IMR-90 (cell line): ENCODE measurements around the gene IZUMO4. TPM values are rescaled to one million over a fixed set of nuclear protein-coding genes. Genes with fewer than 3 reads are reported as not detected.
A peak's percentile ranks its signal among the peaks of the same experiment; 100 is the strongest.

Source experiments
- ATAC-seq: fragments of 200-7000 bp; cut with Tn5 transposase; 2 replicates; pipeline ENCODE4 v1.9.1; 2020; ENCODE audit warnings: low read depth, mild to moderate bottlenecking, moderate library complexity
- BruUV-seq: library from RNA; stranded (reverse); fragments of 400-500 nt; replicated peaks from 2 replicates; lab custom pipeline; 2021; lab: Mats Ljungman, UMichigan
- CTCF ChIA-PET: fragments of 300-600 bp; formaldehyde crosslinking; extraction: SDS; loops from one replicate; lab custom pipeline; 2021; ENCODE audit warnings: antibody characterized with exemption; lab: Yijun Ruan, JAX
- POLR2A ChIA-PET: fragments of 300-600 bp; sonication (Branson Sonifier 250); formaldehyde crosslinking; loops from one replicate; lab custom pipeline; 2022; ENCODE audit warnings: antibody characterized with exemption; ENCODE audit not compliant: unreplicated experiment; lab: Charles Lee
- DNase-seq: peaks from one replicate; pipeline ENCODE4 v3.0.0; 2013
- H2AFZ ChIP-seq: replicated peaks from 2 replicates; pipeline ENCODE3; 2013; ENCODE audit warnings: low read length, mild to moderate bottlenecking; ENCODE audit not compliant: poor library complexity
- H2AK5ac ChIP-seq: 2 replicates; pipeline ENCODE4 v1.6.1; 2013; ENCODE audit warnings: low read depth, low read length, inconsistent platforms
- H2AK9ac ChIP-seq: replicated peaks from 2 replicates; pipeline ENCODE3; 2013; ENCODE audit warnings: mild to moderate bottlenecking, low read depth, low read length, moderate library complexity; ENCODE audit not compliant: poor library complexity
- H2BK120ac ChIP-seq: 2 replicates; pipeline ENCODE4 v1.6.1; 2013; ENCODE audit warnings: low read depth, low read length, inconsistent platforms
- H2BK15ac ChIP-seq: 3 replicates; pipeline ENCODE4 v1.6.1; 2013; ENCODE audit warnings: low read depth, low read length, inconsistent platforms
- H2BK20ac ChIP-seq: 2 replicates; pipeline ENCODE4 v1.6.1; 2013; ENCODE audit warnings: low read depth, mild to moderate bottlenecking, inconsistent platforms, low read length, moderate library complexity
- H2BK5ac ChIP-seq: 2 replicates; pipeline ENCODE4 v1.6.1; 2013; ENCODE audit warnings: mild to moderate bottlenecking, low read depth, low read length, inconsistent platforms; ENCODE audit not compliant: poor library complexity, severe bottlenecking
- H3K14ac ChIP-seq: replicated peaks from 2 replicates; pipeline ENCODE4 v1.6.1; 2013; ENCODE audit warnings: low read depth, low read length, inconsistent platforms
- H3K18ac ChIP-seq: 2 replicates; pipeline ENCODE4 v1.6.1; 2013; ENCODE audit warnings: low read depth, low read length, control low read depth
- H3K23ac ChIP-seq: 2 replicates; pipeline ENCODE4 v1.6.1; 2013; ENCODE audit warnings: low read depth, low read length, inconsistent platforms
- H3K27ac ChIP-seq: 2 replicates; pipeline ENCODE4 v1.5.1; 2013; ENCODE audit warnings: mild to moderate bottlenecking, control low read depth, low read length; ENCODE audit not compliant: insufficient read depth
- H3K27me3 ChIP-seq: 2 replicates; pipeline ENCODE4 v1.6.1; 2013; ENCODE audit warnings: low read length; ENCODE audit not compliant: control insufficient read depth, insufficient read depth
- H3K36me3 ChIP-seq: 2 replicates; pipeline ENCODE4 v1.6.1; 2013; ENCODE audit warnings: low read length, mixed read lengths; ENCODE audit not compliant: control insufficient read depth, insufficient read depth
- H3K4ac ChIP-seq: 2 replicates; pipeline ENCODE4 v1.6.1; 2013; ENCODE audit warnings: low read depth, low read length, inconsistent platforms
- H3K4me1 ChIP-seq: 2 replicates; pipeline ENCODE4 v1.6.1; 2013; ENCODE audit warnings: low read length, mixed read lengths; ENCODE audit not compliant: control insufficient read depth, insufficient read depth
- H3K4me2 ChIP-seq: 2 replicates; pipeline ENCODE4 v1.6.1; 2013; ENCODE audit warnings: low read depth, mild to moderate bottlenecking, control low read depth, low read length, moderate library complexity
- H3K4me3 ChIP-seq: 2 replicates; pipeline ENCODE4 v1.5.1; 2013; ENCODE audit warnings: low read depth, mild to moderate bottlenecking, control low read depth, low read length, moderate library complexity; ENCODE audit not compliant: insufficient read depth
- H3K56ac ChIP-seq: 2 replicates; pipeline ENCODE4 v1.6.1; 2013; ENCODE audit warnings: low read length, inconsistent platforms; ENCODE audit not compliant: insufficient read depth; ENCODE audit errors: extremely low read depth
- H3K79me1 ChIP-seq, 2 experiments: 2 replicates each; pipeline ENCODE4 v1.6.1; 2013; ENCODE audit warnings: low read length in 2 of 2, inconsistent platforms in 1 of 2, low read depth in 1 of 2
- H3K9ac ChIP-seq: 2 replicates; pipeline ENCODE4 v1.6.1; 2013; ENCODE audit warnings: low read depth, low read length, control low read depth
- H3K9me1 ChIP-seq: 2 replicates; pipeline ENCODE4 v1.6.1; 2013; ENCODE audit warnings: low read length, inconsistent platforms; ENCODE audit not compliant: insufficient read depth
- H3K9me3 ChIP-seq: 2 replicates; pipeline ENCODE4 v1.6.1; 2013; ENCODE audit warnings: low read length; ENCODE audit not compliant: control insufficient read depth, insufficient read depth
- H4K20me1 ChIP-seq: 2 replicates; pipeline ENCODE4 v1.6.1; 2013; ENCODE audit warnings: low read length, inconsistent platforms; ENCODE audit not compliant: insufficient read depth
- H4K5ac ChIP-seq: 2 replicates; pipeline ENCODE4 v1.6.1; 2013; ENCODE audit warnings: mild to moderate bottlenecking, low read depth, low read length, control low read depth
- H4K8ac ChIP-seq, 2 experiments: 2 replicates each; pipeline ENCODE4 v1.6.1; 2013; ENCODE audit warnings: low read depth in 2 of 2, low read length in 2 of 2, control low read depth in 1 of 2, inconsistent platforms in 1 of 2
- H4K91ac ChIP-seq: 2 replicates; pipeline ENCODE4 v1.6.1; 2013; ENCODE audit warnings: low read depth, low read length, inconsistent platforms; ENCODE audit not compliant: insufficient read depth
- BHLHE40 ChIP-seq: fragments of 150-350 bp; IDR thresholded peaks from 2 replicates; pipeline ENCODE4 v1.6.1; 2016; ENCODE audit warnings: mild to moderate bottlenecking, low read depth, low read length
- MAFK ChIP-seq: IDR thresholded peaks from 2 replicates; pipeline ENCODE4 v1.6.1; 2012; ENCODE audit warnings: low read depth, low read length, improper control_type of control experiment
- POLR2A ChIP-seq: IDR thresholded peaks from 2 replicates; pipeline ENCODE4 v1.6.1; 2012; ENCODE audit warnings: mild to moderate bottlenecking, low read depth, low read length
- RFX5 ChIP-seq: IDR thresholded peaks from 2 replicates; pipeline ENCODE4 v1.8.0; 2012; ENCODE audit warnings: low read depth, mild to moderate bottlenecking, low read length, moderate library complexity
- SMC3 ChIP-seq: fragments of 150-350 bp; IDR thresholded peaks from 2 replicates; pipeline ENCODE4 v1.6.1; 2016; ENCODE audit warnings: low read depth, mild to moderate bottlenecking, antibody characterized with exemption, low read length, moderate library complexity
- WGBS, 2 experiments: methylation state at CpG; one replicate each; pipeline versions ENCODE4 v1.1.5 to v1.1.7; 2013; ENCODE audit warnings: missing lambda C conversion rate in 2 of 2; ENCODE audit not compliant: insufficient read length in 1 of 2; ENCODE audit errors: extremely low coverage in 2 of 2; 5-methylcytosine and 5-hydroxymethylcytosine counted together
- dilution Hi-C: fragments of 300-500 bp; cut with HindIII; formaldehyde crosslinking; loops from one replicate; pipeline ENCODE4 v1.14.3; 2018; ENCODE audit warnings: low sequenced_read_pairs; ENCODE audit not compliant: unreplicated experiment
- in situ Hi-C: fragments of 300-500 bp; cut with MboI; formaldehyde crosslinking; loops from 3 replicates; pipeline ENCODE4 v1.14.3; 2019; ENCODE audit warnings: low sequenced_read_pairs, inconsistent platforms, mixed read lengths
- intact Hi-C: fragments of 100-400 bp; cut with micrococcal nuclease; formaldehyde crosslinking; loops from 2 replicates; pipeline ENCODE4 v1.10.0; 2022
- polyA plus RNA-seq, 3 experiments: library from polyadenylated mRNA; depleted of rRNA; stranded (reverse); fragments of >200 nt; gene quantifications; 2 replicates each; pipeline ENCODE4 v1.2.3, GENCODE V29; 2012; ENCODE audit warnings: low replicate concordance in 1 of 3
- total RNA-seq: library from RNA; depleted of rRNA; stranded (reverse); fragments of >200 nt; gene quantifications from 2 replicates; pipeline ENCODE4 v1.2.3, GENCODE V29; 2012
- TF ChIP-seq, protein P1 (sequence below): fragments of 150-350 bp; IDR thresholded peaks from 2 replicates; pipeline ENCODE4 v1.6.1; 2016; ENCODE audit warnings: low read depth, mild to moderate bottlenecking, low read length, moderate library complexity, borderline replicate concordance

The IZUMO4 gene
- total and polyA plus RNA-seq, 2 of the 4 experiments (the other 2 are of a cell fraction): 0.72 to 2.8 TPM

DNA sequence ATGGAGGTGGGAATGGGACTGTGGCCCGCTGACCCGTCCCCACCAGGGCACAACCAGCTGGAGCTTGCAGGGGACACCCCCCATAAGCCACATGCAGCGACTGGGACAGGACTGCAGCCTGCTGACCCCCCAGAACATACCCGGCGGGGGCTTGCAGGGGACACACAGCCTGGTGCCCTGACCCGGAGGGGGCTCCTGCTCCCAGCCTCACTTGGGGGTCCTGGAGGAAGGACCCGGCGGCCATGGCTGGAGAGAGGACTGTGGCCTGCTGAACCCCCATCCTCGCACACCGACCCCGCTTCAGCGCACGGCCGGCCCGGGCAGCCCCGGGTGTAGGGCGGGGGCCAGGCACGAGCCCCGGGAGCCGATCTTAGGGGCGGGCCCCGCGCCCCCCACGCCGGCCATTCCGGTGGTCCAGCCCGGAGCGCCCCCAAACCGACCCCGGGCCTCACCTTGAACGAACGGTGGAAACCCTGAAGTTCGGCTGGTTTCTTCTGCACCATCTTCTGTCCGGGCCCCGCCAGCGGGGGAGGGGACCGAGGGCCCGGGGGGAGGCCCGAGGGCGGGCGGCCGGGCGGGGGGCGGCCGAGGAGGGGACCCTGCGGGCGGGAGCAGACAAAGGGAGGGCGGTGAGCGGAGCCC lies 46.2 kb upstream of the IZUMO4 start:
- ATAC-seq (peak; percentile 2), DNase-seq (no peak)
- peaks cover 11% of the 10 kb centered on the region; the same call in 1 of the 2 replicates for H3K36me3 ChIP-seq
- H4K5ac ChIP-seq: no peak overlapping the region
- peaks cover 23% of the 10 kb centered on the region for H3K4me1 ChIP-seq
- peak overlapping the region; percentile 51 for H3K14ac ChIP-seq
- peak overlapping the region; percentile 37 for H2BK5ac ChIP-seq
- no peaks in the 10 kb centered on the region for H3K27me3 ChIP-seq
- H3K23ac ChIP-seq: peak overlapping the region; percentile 61; the same call in 1 of the 2 replicates
- H3K9ac ChIP-seq: peak overlapping the region; percentile 80
- H3K4me3 ChIP-seq: peak overlapping the region; percentile 75
- CTCF ChIA-PET: no interaction called here
- dilution Hi-C loops (no loop called here), intact Hi-C loops (no loop called here), in situ Hi-C loops (no loop called here)
- POLR2A ChIA-PET: no interaction called here
- peak overlapping the region; percentile 32; the same call in 1 of the 2 replicates for H3K56ac ChIP-seq
- H2AK5ac ChIP-seq: 0 out of 2 replicates have a peak overlapping the region, but pooled peaks have one; percentile 13
- H3K4ac ChIP-seq: peak overlapping the region; percentile 30; the same call in 1 of the 2 replicates
- no peak for TF ChIP-seq MAFK
- TF ChIP-seq, protein P1, sequence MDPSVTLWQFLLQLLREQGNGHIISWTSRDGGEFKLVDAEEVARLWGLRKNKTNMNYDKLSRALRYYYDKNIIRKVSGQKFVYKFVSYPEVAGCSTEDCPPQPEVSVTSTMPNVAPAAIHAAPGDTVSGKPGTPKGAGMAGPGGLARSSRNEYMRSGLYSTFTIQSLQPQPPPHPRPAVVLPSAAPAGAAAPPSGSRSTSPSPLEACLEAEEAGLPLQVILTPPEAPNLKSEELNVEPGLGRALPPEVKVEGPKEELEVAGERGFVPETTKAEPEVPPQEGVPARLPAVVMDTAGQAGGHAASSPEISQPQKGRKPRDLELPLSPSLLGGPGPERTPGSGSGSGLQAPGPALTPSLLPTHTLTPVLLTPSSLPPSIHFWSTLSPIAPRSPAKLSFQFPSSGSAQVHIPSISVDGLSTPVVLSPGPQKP: no peak
- no peak for TF ChIP-seq BHLHE40
- no peak for TF ChIP-seq POLR2A
- no peak for TF ChIP-seq RFX5
- no peak for TF ChIP-seq SMC3
- peak overlapping the region; percentile 97 for H2AK9ac ChIP-seq
- H3K79me1 ChIP-seq: peaks cover 5 to 56% of the 10 kb centered on the region in 2 experiments; a peak in 3 of 4 replicates
- WGBS, 2 experiments: 1% methylated on average over 17 of the region's 49 CpGs; no CpG with 5 or more reads in 1 of the 2 experiments
- no peak overlapping the region for H4K8ac ChIP-seq
- H3K9me1 ChIP-seq: peaks cover 6% of the 10 kb centered on the region
- peak overlapping the region; percentile 90 for H2AFZ ChIP-seq
- peak overlapping the region; percentile 67 for H3K4me2 ChIP-seq
- no peak overlapping the region for H2BK20ac ChIP-seq
- peaks cover 49% of the 10 kb centered on the region for H4K20me1 ChIP-seq
- H3K18ac ChIP-seq: no peak overlapping the region
- no peaks in the 10 kb centered on the region for H3K9me3 ChIP-seq
- no peak overlapping the region for H2BK120ac ChIP-seq
- BruUV-seq: no TSS peak
- no peak overlapping the region for H4K91ac ChIP-seq
- peak overlapping the region; percentile 36 for H3K27ac ChIP-seq
- H2BK15ac ChIP-seq: no peak overlapping the region
